Glutamatergic neuron (in vitro differentiated cells): ENCODE measurements around the gene SSC4D. TPM values are rescaled to one million over a fixed set of nuclear protein-coding genes. Genes with fewer than 3 reads are reported as not detected.
A peak's percentile ranks its signal among the peaks of the same experiment; 100 is the strongest.
"Not testable (repeated sequence)": the region's sequence is repeated elsewhere in the genome, so short reads cannot be mapped to it uniquely, and the experiment has no call there.

ENCODE experiments used
- DNase-seq: peaks from one replicate; pipeline ENCODE4 v3.0.0; 2022
- H3K27ac Mint-ChIP-seq: one replicate; pipeline ENCODE4 v1.8.0; 2020; ENCODE audit warnings: mild to moderate bottlenecking, mixed read lengths, inconsistent platforms; ENCODE audit not compliant: unreplicated experiment
- H3K27me3 Mint-ChIP-seq: one replicate; pipeline ENCODE4 v1.8.0; 2020; ENCODE audit warnings: mild to moderate bottlenecking, moderate library complexity, mixed read lengths, inconsistent platforms; ENCODE audit not compliant: unreplicated experiment
- H3K36me3 Mint-ChIP-seq: one replicate; pipeline ENCODE4 v1.8.0; 2020; ENCODE audit warnings: mild to moderate bottlenecking, mixed read lengths, inconsistent platforms; ENCODE audit not compliant: unreplicated experiment
- H3K4me1 Mint-ChIP-seq: one replicate; pipeline ENCODE4 v1.8.0; 2020; ENCODE audit warnings: mild to moderate bottlenecking, low read depth, mixed read lengths, inconsistent platforms; ENCODE audit not compliant: unreplicated experiment
- H3K4me3 Mint-ChIP-seq: one replicate; pipeline ENCODE4 v1.8.0; 2020; ENCODE audit warnings: mild to moderate bottlenecking, mixed read lengths, inconsistent platforms; ENCODE audit not compliant: unreplicated experiment
- H3K9me3 Mint-ChIP-seq: one replicate; pipeline ENCODE4 v1.8.0; 2020; ENCODE audit warnings: mild to moderate bottlenecking, moderate library complexity, mixed read lengths, inconsistent platforms; ENCODE audit not compliant: unreplicated experiment
- total RNA-seq: library from RNA; stranded (reverse); fragmentation: NEBNext Ultra II Directional; extraction: Animal tissue kit (Norgen Biotek cat#: 25700); gene quantifications from one replicate; pipeline ENCODE4 v1.2.1, GENCODE V29; 2021; ENCODE audit not compliant: unreplicated experiment
- TF ChIP-seq, protein P1 (sequence below): fragments of 200-600 bp; sonication (generic); IDR thresholded peaks from one replicate; pipeline ENCODE4 v1.5.0; 2021; ENCODE audit not compliant: partially characterized antibody, unreplicated experiment

The SSC4D gene
- total RNA-seq, 1 donor from 2014 or later: 6.1 TPM

GRCh38 chr7:76427635-76428034 lies 18.1 kb upstream of the SSC4D start:
- H3K27me3 Mint-ChIP-seq: no peaks in the 10 kb centered on the region
- TF ChIP-seq, protein P1, sequence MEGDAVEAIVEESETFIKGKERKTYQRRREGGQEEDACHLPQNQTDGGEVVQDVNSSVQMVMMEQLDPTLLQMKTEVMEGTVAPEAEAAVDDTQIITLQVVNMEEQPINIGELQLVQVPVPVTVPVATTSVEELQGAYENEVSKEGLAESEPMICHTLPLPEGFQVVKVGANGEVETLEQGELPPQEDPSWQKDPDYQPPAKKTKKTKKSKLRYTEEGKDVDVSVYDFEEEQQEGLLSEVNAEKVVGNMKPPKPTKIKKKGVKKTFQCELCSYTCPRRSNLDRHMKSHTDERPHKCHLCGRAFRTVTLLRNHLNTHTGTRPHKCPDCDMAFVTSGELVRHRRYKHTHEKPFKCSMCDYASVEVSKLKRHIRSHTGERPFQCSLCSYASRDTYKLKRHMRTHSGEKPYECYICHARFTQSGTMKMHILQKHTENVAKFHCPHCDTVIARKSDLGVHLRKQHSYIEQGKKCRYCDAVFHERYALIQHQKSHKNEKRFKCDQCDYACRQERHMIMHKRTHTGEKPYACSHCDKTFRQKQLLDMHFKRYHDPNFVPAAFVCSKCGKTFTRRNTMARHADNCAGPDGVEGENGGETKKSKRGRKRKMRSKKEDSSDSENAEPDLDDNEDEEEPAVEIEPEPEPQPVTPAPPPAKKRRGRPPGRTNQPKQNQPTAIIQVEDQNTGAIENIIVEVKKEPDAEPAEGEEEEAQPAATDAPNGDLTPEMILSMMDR: no peak
- H3K27ac Mint-ChIP-seq: no peak overlapping the region
- peaks cover 8% of the 10 kb centered on the region for H3K4me1 Mint-ChIP-seq
- H3K36me3 Mint-ChIP-seq: no peaks in the 10 kb centered on the region
- H3K4me3 Mint-ChIP-seq: no peak overlapping the region
- peaks cover 2% of the 10 kb centered on the region for H3K9me3 Mint-ChIP-seq
- no peak for DNase-seq

DNA sequence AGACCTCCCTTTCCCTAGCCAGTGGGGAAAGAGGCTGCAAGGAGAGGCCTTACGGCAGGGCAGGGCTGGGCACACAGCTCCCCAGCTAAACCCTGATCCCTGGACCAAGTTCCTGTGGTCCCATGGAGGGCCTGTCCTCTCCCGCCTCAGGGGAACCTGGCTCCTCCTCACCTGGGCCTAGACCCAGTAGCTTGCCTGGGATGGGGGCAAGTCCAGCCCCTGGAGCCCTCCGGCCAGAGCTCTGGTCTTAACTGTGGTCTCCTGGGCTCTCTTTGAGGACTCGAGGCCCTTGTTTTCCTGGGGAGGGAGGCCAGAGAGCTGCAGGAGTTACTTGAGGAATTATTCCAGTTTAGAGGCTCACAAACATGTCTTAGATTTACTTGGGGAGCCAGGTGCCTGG lies 16.7 kb upstream of the SSC4D start:
- Mint-ChIP-seq H3K27me3 (no peaks in the 10 kb centered on the region), H3K9me3 (peaks cover 2% of the 10 kb centered on the region), H3K4me1 (peaks cover 8% of the 10 kb centered on the region), H3K36me3 (no peaks in the 10 kb centered on the region), H3K27ac (no peak overlapping the region), H3K4me3 (no peak overlapping the region)
- TF ChIP-seq, protein P1: no peak
- DNase-seq: no peak

DNA sequence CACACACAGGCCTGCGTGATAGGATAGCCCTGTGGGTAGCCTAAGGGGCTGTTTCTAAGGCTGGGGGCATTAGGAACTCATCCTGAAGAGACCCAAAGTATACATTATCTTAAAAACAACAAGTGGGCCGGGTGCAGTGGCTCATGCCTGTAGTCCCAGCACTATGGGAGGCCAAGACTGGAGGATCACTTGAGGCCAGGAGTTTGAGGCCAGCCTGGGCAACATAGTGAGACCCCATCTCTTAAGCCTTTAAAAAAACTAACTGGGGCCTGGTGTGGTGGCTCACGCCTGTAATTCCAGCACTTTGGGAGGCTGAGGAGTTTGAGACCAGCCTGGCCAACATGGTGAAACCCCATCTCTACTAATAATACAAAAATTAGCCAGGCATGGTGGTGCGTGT lies 16.1 kb upstream of the SSC4D start:
- not testable (repeated sequence) for H3K36me3 Mint-ChIP-seq, H3K4me1 Mint-ChIP-seq, H3K27me3 Mint-ChIP-seq, H3K4me3 Mint-ChIP-seq, H3K27ac Mint-ChIP-seq, H3K9me3 Mint-ChIP-seq, DNase-seq

DNA sequence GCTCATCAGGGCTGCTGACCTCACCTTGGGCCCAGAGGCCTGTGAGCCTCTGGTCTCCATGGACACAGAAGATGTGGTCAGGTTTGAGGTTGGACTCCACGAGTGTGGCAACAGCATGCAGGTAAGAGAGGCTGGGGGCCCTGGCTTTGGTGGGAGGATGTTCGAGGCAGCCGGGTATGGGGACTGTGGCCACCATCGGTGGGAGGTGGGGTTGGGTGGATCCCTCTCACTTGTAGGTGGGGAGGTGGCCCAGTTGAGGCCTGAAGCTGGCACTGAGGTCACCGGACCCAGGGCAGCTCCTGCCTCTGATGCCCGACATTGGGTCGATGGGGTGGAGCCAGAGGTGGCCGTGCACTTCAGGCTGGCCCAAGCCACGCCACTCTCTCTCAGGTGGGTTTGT lies 15.7 kb upstream of the SSC4D start:
- Mint-ChIP-seq H3K9me3 (peaks cover 3% of the 10 kb centered on the region), H3K27ac (no peak overlapping the region), H3K4me1 (peaks cover 8% of the 10 kb centered on the region), H3K4me3 (peak overlapping the region; percentile 20), H3K36me3 (no peaks in the 10 kb centered on the region), H3K27me3 (no peaks in the 10 kb centered on the region)
- DNase-seq: no peak
- TF ChIP-seq, protein P1: no peak

GRCh38 chr7:76424413-76425111 lies 15.1 kb upstream of the SSC4D start, which contains the start of gene ZP3:
Gene ZP3 (plus strand): TSS chr7:76424950. CDS start chr7:76424965, 15 bp downstream.
- H3K27me3 Mint-ChIP-seq: no peaks in the 10 kb centered on the region
- H3K4me1 Mint-ChIP-seq: peaks cover 8% of the 10 kb centered on the region
- TF ChIP-seq, protein P1: no peak
- peak within 1 kb of the TSS; percentile 28 for H3K27ac Mint-ChIP-seq
- peaks cover 5% of the 10 kb centered on the region for H3K9me3 Mint-ChIP-seq
- peak within 1 kb of the TSS; percentile 20 for H3K4me3 Mint-ChIP-seq
- peak; percentile 33 for DNase-seq
- no peaks in the 10 kb centered on the region for H3K36me3 Mint-ChIP-seq
